ENCODE data around the gene HES7.

DNA sequence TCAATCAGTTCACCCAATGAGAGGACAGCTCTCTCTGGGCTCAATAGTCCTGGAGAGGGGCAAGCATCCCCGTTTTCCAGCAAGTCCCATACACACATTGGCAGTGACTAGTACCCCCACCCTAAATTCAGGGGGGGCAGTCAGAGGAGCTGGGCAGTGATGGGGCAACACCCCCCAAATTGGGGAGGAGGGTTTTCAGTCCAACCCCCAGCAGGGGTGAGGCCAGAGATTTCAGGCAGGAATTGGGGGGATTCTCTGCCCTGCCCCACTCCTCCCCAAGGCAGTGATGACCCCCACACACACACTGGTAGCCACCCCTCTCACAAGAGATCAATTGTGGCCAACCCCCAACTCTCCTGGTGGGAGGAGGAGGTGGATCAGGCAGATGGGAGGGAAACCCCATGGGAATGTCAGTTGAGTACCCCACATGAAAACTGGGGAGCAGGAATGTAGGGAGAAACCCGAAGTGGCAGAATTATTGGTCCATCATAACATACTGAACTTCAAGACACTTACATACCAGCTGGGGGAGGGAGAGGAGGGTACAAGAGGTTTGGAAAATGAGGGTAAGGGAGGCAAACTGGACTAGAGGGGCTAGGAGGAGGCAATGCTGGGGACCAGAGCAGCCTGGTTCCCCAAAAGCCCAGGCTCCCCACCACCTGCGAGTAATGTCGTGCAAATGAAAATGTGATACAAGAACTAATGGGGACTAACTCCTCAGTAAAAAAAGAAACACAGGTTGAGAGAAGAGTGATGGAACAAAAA, 35.7 kb upstream of the HES7 start:
- TF ChIP-seq POLR2A (IDR thresholded peaks at IDR 0.05) = no peak
- TF ChIP-seq, protein P1, sequence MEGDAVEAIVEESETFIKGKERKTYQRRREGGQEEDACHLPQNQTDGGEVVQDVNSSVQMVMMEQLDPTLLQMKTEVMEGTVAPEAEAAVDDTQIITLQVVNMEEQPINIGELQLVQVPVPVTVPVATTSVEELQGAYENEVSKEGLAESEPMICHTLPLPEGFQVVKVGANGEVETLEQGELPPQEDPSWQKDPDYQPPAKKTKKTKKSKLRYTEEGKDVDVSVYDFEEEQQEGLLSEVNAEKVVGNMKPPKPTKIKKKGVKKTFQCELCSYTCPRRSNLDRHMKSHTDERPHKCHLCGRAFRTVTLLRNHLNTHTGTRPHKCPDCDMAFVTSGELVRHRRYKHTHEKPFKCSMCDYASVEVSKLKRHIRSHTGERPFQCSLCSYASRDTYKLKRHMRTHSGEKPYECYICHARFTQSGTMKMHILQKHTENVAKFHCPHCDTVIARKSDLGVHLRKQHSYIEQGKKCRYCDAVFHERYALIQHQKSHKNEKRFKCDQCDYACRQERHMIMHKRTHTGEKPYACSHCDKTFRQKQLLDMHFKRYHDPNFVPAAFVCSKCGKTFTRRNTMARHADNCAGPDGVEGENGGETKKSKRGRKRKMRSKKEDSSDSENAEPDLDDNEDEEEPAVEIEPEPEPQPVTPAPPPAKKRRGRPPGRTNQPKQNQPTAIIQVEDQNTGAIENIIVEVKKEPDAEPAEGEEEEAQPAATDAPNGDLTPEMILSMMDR (IDR thresholded peaks at IDR 0.05) = no peak
